Esophagus squamous epithelium (tissue), 4 donors: Measurements from ENCODE around the gene DGAT2.

Experiments used
- CTCF ChIP-seq, 6 experiments: fragments of 450-650 bp in 4 of 6; fragments of 200-600 bp in 2 of 6; sonication (generic) in 2 of 6; IDR thresholded peaks; one replicate each; pipeline ENCODE4 v1.5.1; 2016 to 2019; ENCODE audit warnings: antibody characterized with exemption in 6 of 6, mild to moderate bottlenecking in 4 of 6, moderate library complexity in 4 of 6
- POLR2A ChIP-seq, 4 donors: fragments of 450-650 bp; IDR thresholded peaks; one replicate each; pipeline ENCODE4 v1.6.1; 2017; ENCODE audit warnings: antibody characterized with exemption in 4 of 4, mild to moderate bottlenecking in 4 of 4, moderate library complexity in 3 of 4

DNA sequence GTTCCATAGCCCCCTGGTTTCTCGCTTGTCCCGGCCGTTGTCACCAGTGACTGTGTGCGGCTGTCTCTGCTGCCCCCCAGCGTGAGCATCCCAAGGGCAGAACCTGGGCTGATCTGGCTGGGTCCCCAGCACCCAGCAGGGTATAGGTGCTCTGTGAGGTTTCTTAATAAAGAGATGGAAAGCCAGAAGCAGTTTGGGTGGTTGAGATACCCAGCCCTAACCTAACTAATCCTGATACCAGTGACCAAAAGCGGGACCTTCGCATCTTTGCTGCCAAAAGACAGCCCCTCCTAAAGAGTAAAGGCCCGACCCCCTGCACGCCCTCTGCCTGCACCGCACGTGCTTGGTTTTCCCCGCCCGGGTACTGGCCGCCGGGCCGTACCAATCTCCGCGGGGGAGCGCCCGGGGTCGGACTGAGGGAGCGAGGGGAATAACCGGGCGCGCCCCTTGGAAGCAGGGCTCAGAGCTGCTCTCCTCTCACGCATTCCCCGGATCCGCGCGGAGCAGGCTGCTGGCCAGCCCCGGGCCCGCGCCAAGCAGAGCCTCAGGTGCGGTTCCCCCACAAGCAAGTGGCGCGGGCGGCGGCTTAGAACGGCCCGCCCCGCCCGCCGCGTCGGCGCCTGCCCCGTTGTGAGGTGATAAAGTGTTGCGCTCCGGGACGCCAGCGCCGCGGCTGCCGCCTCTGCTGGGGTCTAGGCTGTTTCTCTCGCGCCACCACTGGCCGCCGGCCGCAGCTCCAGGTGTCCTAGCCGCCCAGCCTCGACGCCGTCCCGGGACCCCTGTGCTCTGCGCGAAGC, at the start of gene DGAT2:
- TF ChIP-seq CTCF (IDR thresholded peaks at IDR 0.05) (peak in 1 of 6 experiments; percentile 8), POLR2A (IDR thresholded peaks at IDR 0.05) (peak in 1 of 4 donors; percentile 12)
